GM23338 (cell line): ENCODE results near the gene CBX2. TPM values are rescaled to one million over a fixed set of nuclear protein-coding genes. Genes with fewer than 3 reads are reported as not detected.

ENCODE experiments used
- ATAC-seq: fragments of 200-7000 bp; cut with Tn5 transposase; 3 replicates; pipeline ENCODE4 v1.9.1; 2020
- DNase-seq: peaks from one replicate; pipeline ENCODE4 v3.0.0-alpha.2; 2015; ENCODE audit warnings: low spot score
- H2AFZ ChIP-seq: fragments of 200-600 bp; sonication (generic); 2 replicates; pipeline ENCODE4 v1.8.0; 2016; ENCODE audit warnings: antibody characterized with exemption, mild to moderate bottlenecking, moderate library complexity
- H3F3A ChIP-seq: fragments of 200-600 bp; sonication (generic); replicated peaks from 2 replicates; pipeline ENCODE4 v1.8.0; 2017; ENCODE audit warnings: antibody characterized with exemption, mixed run types, low read depth
- H3K27ac ChIP-seq: fragments of 200-600 bp; sonication (generic); 2 replicates; pipeline ENCODE4 v1.6.1; 2016; ENCODE audit warnings: low read depth
- H3K27me3 ChIP-seq: fragments of 200-600 bp; sonication (generic); 2 replicates; pipeline ENCODE4 v1.8.0; 2016; ENCODE audit warnings: mild to moderate bottlenecking, mixed run types, moderate library complexity; ENCODE audit not compliant: insufficient read depth
- H3K36me3 ChIP-seq: fragments of 200-600 bp; sonication (generic); 2 replicates; pipeline ENCODE4 v1.8.0; 2016; ENCODE audit warnings: mild to moderate bottlenecking; ENCODE audit not compliant: insufficient read depth
- H3K4me1 ChIP-seq: fragments of 200-600 bp; sonication (generic); 2 replicates; pipeline ENCODE4 v1.8.0; 2016; ENCODE audit warnings: mild to moderate bottlenecking, moderate library complexity; ENCODE audit not compliant: insufficient read depth
- H3K4me2 ChIP-seq: fragments of 200-600 bp; sonication (generic); 2 replicates; pipeline ENCODE4 v1.7.1; 2017; ENCODE audit warnings: mixed run types
- H3K4me3 ChIP-seq: fragments of 200-600 bp; sonication (generic); 2 replicates; pipeline ENCODE4 v1.6.1; 2016; ENCODE audit warnings: mixed run types
- H3K79me2 ChIP-seq: fragments of 200-600 bp; sonication (generic); replicated peaks from 2 replicates; pipeline ENCODE4 v1.8.0; 2017; ENCODE audit warnings: mild to moderate bottlenecking; ENCODE audit not compliant: insufficient read depth
- H3K9me2 ChIP-seq: fragments of 200-600 bp; sonication (generic); 2 replicates; pipeline ENCODE4 v1.8.0; 2017; ENCODE audit not compliant: insufficient read depth
- H4K20me1 ChIP-seq: fragments of 200-600 bp; sonication (generic); replicated peaks from 2 replicates; pipeline ENCODE4 v1.8.0; 2017; ENCODE audit warnings: mild to moderate bottlenecking; ENCODE audit not compliant: insufficient read depth
- H3K27ac Mint-ChIP-seq: 2 replicates; pipeline ENCODE4 v1.8.0; 2020; ENCODE audit warnings: inconsistent platforms, mild to moderate bottlenecking, moderate library complexity, mixed read lengths
- H3K27me3 Mint-ChIP-seq: 3 replicates; pipeline ENCODE4 v1.8.0; 2022; ENCODE audit warnings: low read depth, mild to moderate bottlenecking, moderate library complexity, mixed read lengths, inconsistent platforms; ENCODE audit not compliant: insufficient read depth, poor library complexity
- H3K36me3 Mint-ChIP-seq: 3 replicates; pipeline ENCODE4 v1.8.0; 2021; ENCODE audit warnings: low read depth, mild to moderate bottlenecking, inconsistent platforms, moderate library complexity, mixed read lengths
- H3K4me1 Mint-ChIP-seq: 3 replicates; pipeline ENCODE4 v1.8.0; 2020; ENCODE audit warnings: mild to moderate bottlenecking, inconsistent platforms, mixed read lengths
- H3K4me3 Mint-ChIP-seq: 3 replicates; pipeline ENCODE4 v1.8.0; 2021; ENCODE audit warnings: moderate library complexity, mild to moderate bottlenecking, inconsistent platforms, mixed read lengths
- H3K9me3 Mint-ChIP-seq: 3 replicates; pipeline ENCODE4 v1.8.0; 2020; ENCODE audit warnings: moderate library complexity, mild to moderate bottlenecking, inconsistent platforms, mixed read lengths
- EZH2 ChIP-seq: fragments of 200-600 bp; sonication (generic); IDR thresholded peaks from one replicate; pipeline ENCODE4 v1.8.0; 2017; ENCODE audit warnings: antibody characterized with exemption, mild to moderate bottlenecking, low read depth; ENCODE audit not compliant: unreplicated experiment
- EZH2phosphoT487 ChIP-seq: fragments of 200-600 bp; sonication (generic); IDR thresholded peaks from one replicate; pipeline ENCODE4 v1.8.1; 2018; ENCODE audit warnings: antibody characterized with exemption; ENCODE audit not compliant: unreplicated experiment
- NANOG ChIP-seq: IDR thresholded peaks from 2 replicates; pipeline ENCODE4 v1.6.1; 2016; ENCODE audit warnings: antibody characterized with exemption, borderline replicate concordance
- STAT1 ChIP-seq: IDR thresholded peaks from one replicate; pipeline ENCODE4 v1.6.1; 2016; ENCODE audit warnings: antibody characterized with exemption; ENCODE audit not compliant: unreplicated experiment
- polyA plus RNA-seq: library from polyadenylated mRNA; unstranded; fragments of >200 nt; fragmentation: Nextera tagmentation; extraction: Ambion mirVana; gene quantifications from 2 replicates; pipeline ENCODE4 v1.2.1, GENCODE V29; 2016
- total RNA-seq: library from RNA; depleted of rRNA; stranded (reverse); fragments of >200 nt; shearing (Covaris generic); gene quantifications from 2 replicates; pipeline ENCODE4 v1.2.3, GENCODE V29; 2014
- TF ChIP-seq, protein P1 (sequence below): IDR thresholded peaks from 2 replicates; pipeline ENCODE4 v1.6.1; 2016; ENCODE audit warnings: antibody characterized with exemption
- TF ChIP-seq, protein P2 (sequence below): fragments of 250-450 bp; sonication (Bioruptor Pico); IDR thresholded peaks from 2 replicates; pipeline ENCODE4 v1.5.0; 2020; ENCODE audit warnings: mild to moderate bottlenecking, moderate library complexity
- TF ChIP-seq, protein P3 (sequence below), 2 experiments: fragments of 200-600 bp in 1 of 2; sonication (generic) in 1 of 2; conservative IDR thresholded peaks; 2 replicates each; pipeline versions ENCODE4 v1.5.1 to v1.6.1; 2016 to 2017; ENCODE audit warnings: antibody characterized with exemption in 2 of 2, low read depth in 2 of 2, mild to moderate bottlenecking in 2 of 2, moderate library complexity in 1 of 2

The CBX2 gene
- total and polyA plus RNA-seq, 2 experiments from 2014 or later: 26.6 to 114 TPM

- H4K20me1 ChIP-seq: no peaks in the 10 kb centered on the region; the same call in none of the 2 replicates
- DNase-seq (no peak), ATAC-seq (no peak)
- peak overlapping the region; percentile 74 for H3K4me2 ChIP-seq
- peaks cover 92% of the 10 kb centered on the region for H3K27me3 ChIP-seq
- TF ChIP-seq NANOG: no peak
- TF ChIP-seq, protein P1, sequence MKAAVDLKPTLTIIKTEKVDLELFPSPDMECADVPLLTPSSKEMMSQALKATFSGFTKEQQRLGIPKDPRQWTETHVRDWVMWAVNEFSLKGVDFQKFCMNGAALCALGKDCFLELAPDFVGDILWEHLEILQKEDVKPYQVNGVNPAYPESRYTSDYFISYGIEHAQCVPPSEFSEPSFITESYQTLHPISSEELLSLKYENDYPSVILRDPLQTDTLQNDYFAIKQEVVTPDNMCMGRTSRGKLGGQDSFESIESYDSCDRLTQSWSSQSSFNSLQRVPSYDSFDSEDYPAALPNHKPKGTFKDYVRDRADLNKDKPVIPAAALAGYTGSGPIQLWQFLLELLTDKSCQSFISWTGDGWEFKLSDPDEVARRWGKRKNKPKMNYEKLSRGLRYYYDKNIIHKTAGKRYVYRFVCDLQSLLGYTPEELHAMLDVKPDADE: no peak
- peak; percentile 41 for TF ChIP-seq EZH2
- TF ChIP-seq, protein P2, sequence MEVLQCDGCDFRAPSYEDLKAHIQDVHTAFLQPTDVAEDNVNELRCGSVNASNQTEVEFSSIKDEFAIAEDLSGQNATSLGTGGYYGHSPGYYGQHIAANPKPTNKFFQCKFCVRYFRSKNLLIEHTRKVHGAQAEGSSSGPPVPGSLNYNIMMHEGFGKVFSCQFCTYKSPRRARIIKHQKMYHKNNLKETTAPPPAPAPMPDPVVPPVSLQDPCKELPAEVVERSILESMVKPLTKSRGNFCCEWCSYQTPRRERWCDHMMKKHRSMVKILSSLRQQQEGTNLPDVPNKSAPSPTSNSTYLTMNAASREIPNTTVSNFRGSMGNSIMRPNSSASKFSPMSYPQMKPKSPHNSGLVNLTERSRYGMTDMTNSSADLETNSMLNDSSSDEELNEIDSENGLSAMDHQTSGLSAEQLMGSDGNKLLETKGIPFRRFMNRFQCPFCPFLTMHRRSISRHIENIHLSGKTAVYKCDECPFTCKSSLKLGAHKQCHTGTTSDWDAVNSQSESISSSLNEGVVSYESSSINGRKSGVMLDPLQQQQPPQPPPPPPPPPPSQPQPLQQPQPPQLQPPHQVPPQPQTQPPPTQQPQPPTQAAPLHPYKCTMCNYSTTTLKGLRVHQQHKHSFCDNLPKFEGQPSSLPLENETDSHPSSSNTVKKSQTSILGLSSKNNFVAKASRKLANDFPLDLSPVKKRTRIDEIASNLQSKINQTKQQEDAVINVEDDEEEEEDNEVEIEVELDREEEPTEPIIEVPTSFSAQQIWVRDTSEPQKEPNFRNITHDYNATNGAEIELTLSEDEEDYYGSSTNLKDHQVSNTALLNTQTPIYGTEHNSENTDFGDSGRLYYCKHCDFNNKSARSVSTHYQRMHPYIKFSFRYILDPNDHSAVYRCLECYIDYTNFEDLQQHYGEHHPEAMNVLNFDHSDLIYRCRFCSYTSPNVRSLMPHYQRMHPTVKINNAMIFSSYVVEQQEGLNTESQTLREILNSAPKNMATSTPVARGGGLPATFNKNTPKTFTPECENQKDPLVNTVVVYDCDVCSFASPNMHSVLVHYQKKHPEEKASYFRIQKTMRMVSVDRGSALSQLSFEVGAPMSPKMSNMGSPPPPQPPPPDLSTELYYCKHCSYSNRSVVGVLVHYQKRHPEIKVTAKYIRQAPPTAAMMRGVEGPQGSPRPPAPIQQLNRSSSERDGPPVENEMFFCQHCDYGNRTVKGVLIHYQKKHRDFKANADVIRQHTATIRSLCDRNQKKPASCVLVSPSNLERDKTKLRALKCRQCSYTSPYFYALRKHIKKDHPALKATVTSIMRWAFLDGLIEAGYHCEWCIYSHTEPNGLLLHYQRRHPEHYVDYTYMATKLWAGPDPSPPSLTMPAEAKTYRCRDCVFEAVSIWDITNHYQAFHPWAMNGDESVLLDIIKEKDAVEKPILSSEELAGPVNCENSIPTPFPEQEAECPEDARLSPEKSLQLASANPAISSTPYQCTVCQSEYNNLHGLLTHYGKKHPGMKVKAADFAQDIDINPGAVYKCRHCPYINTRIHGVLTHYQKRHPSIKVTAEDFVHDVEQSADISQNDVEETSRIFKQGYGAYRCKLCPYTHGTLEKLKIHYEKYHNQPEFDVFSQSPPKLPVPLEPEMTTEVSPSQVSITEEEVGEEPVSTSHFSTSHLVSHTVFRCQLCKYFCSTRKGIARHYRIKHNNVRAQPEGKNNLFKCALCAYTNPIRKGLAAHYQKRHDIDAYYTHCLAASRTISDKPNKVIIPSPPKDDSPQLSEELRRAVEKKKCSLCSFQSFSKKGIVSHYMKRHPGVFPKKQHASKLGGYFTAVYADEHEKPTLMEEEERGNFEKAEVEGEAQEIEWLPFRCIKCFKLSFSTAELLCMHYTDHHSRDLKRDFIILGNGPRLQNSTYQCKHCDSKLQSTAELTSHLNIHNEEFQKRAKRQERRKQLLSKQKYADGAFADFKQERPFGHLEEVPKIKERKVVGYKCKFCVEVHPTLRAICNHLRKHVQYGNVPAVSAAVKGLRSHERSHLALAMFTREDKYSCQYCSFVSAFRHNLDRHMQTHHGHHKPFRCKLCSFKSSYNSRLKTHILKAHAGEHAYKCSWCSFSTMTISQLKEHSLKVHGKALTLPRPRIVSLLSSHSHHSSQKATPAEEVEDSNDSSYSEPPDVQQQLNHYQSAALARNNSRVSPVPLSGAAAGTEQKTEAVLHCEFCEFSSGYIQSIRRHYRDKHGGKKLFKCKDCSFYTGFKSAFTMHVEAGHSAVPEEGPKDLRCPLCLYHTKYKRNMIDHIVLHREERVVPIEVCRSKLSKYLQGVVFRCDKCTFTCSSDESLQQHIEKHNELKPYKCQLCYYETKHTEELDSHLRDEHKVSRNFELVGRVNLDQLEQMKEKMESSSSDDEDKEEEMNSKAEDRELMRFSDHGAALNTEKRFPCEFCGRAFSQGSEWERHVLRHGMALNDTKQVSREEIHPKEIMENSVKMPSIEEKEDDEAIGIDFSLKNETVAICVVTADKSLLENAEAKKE (CRISPR knock-in tag): no peak
- TF ChIP-seq STAT1: no peak
- TF ChIP-seq, protein P3, sequence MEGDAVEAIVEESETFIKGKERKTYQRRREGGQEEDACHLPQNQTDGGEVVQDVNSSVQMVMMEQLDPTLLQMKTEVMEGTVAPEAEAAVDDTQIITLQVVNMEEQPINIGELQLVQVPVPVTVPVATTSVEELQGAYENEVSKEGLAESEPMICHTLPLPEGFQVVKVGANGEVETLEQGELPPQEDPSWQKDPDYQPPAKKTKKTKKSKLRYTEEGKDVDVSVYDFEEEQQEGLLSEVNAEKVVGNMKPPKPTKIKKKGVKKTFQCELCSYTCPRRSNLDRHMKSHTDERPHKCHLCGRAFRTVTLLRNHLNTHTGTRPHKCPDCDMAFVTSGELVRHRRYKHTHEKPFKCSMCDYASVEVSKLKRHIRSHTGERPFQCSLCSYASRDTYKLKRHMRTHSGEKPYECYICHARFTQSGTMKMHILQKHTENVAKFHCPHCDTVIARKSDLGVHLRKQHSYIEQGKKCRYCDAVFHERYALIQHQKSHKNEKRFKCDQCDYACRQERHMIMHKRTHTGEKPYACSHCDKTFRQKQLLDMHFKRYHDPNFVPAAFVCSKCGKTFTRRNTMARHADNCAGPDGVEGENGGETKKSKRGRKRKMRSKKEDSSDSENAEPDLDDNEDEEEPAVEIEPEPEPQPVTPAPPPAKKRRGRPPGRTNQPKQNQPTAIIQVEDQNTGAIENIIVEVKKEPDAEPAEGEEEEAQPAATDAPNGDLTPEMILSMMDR (conservative IDR thresholded peaks at IDR 0.05; ENCODE audit: low read depth in 2 of 2): no peak
- no peak for TF ChIP-seq EZH2phosphoT487
- H3K9me2 ChIP-seq: no peaks in the 10 kb centered on the region
- no peak overlapping the region for H3K27ac ChIP-seq
- peaks cover 24% of the 10 kb centered on the region for H3F3A ChIP-seq
- H3K9me3 Mint-ChIP-seq: peaks cover 2% of the 10 kb centered on the region; the same call in 1 of the 3 replicates
- H3K4me1 Mint-ChIP-seq: peaks cover 40% of the 10 kb centered on the region
- H2AFZ ChIP-seq: no peak overlapping the region
- H3K4me1 ChIP-seq: peaks cover 37% of the 10 kb centered on the region
- H3K27ac Mint-ChIP-seq: no peak overlapping the region
- peak overlapping the region; percentile 69 for H3K4me3 ChIP-seq
- no peaks in the 10 kb centered on the region for H3K36me3 ChIP-seq
- H3K79me2 ChIP-seq: no peaks in the 10 kb centered on the region
- no peaks in the 10 kb centered on the region; the same call in 1 of the 3 replicates for H3K36me3 Mint-ChIP-seq
- peak overlapping the region; percentile 71 for H3K4me3 Mint-ChIP-seq
- peaks cover 96% of the 10 kb centered on the region for H3K27me3 Mint-ChIP-seq
Observed at GRCh38 chr17:79796444-79796762, 18.5 kb downstream of the CBX2 start.
